Left colon (tissue), 2 donors: ENCODE results near the gene RABGGTA. TPM values are rescaled to one million over a fixed set of nuclear protein-coding genes. Genes with fewer than 3 reads are reported as not detected.
A peak's percentile ranks its signal among the peaks of the same experiment; 100 is the strongest.

Source experiments
- ATAC-seq: fragments of 200-7000 bp; cut with Tn5 transposase; one replicate; pipeline ENCODE4 v1.9.1; 2020; ENCODE audit warnings: mild to moderate bottlenecking, moderate library complexity
- DNase-seq, 2 donors: peaks; one replicate each; pipeline ENCODE4 v3.0.0-alpha.2; 2020
- intact Hi-C, 2 donors: fragments of 100-400 bp; cut with DNase I in 1 of 2; cut with micrococcal nuclease in 1 of 2; formaldehyde crosslinking; loops; one replicate each; pipeline versions ENCODE4 v1.11.2 to v1.14.0; 2022; cut with DNase I, micrococcal nuclease
- total RNA-seq, 2 donors: library from RNA; stranded (reverse); fragmentation: NEBNext Ultra II Directional; extraction: Animal tissue kit (Norgen Biotek cat#: 25700); gene quantifications; one replicate each; pipeline ENCODE4 v1.2.1, GENCODE V29; 2021
- donor health status: DM: no; HTN: no; CAD: no.
- donor health status: DM: yes; HTN: yes; CAD: no.

RABGGTA gene
- total RNA-seq, 2 donors from 2014 or later: 35.0 to 41.8 TPM

DNA sequence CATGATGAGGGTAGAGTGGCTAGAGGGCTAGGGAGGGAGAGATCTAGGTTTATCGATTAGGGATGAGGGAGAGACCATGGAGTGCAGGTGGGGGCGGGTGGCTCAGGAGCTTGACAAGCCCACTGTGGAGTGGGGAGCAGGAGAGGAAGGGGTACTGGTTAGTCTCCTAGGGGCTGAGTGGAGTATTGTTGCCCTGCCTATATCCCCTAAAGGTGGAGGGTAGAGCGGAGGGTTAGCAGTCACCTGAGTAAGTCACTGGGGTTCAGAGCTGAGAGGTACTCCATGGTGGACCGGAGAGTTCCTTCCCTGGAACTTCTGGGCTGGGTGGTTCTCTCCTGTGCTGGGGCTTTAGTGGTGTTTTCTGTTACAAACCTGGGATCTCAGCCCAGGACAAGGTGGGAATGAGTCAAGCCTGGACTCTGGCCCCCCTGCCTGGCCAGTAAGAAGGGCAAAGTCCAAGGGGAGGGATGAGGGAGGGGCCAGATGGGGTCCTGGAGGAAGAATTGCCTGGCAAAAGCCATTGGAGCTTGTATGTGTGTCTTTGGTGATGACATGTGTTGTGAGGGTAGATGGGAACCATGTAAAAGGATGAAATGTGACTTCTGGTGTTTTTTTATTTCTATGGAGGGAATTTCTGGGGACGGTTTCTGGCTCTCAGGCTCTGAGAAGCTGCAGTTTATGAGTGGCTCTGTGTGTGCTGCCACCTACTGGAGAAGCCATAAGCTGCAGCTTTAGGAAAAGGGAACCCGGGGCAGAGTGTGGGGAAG lies 36.4 kb upstream of the RABGGTA start, which contains the start of gene CIDEB:
Gene CIDEB, minus strand, starts transcription at position 403 of the 767 bp plus-strand sequence. Its CDS starts 119 bp downstream, at position 284.
- ATAC-seq (peak; percentile 65), DNase-seq (peak; percentile 77 to 82)
- intact Hi-C loops: no loop called here

DNA sequence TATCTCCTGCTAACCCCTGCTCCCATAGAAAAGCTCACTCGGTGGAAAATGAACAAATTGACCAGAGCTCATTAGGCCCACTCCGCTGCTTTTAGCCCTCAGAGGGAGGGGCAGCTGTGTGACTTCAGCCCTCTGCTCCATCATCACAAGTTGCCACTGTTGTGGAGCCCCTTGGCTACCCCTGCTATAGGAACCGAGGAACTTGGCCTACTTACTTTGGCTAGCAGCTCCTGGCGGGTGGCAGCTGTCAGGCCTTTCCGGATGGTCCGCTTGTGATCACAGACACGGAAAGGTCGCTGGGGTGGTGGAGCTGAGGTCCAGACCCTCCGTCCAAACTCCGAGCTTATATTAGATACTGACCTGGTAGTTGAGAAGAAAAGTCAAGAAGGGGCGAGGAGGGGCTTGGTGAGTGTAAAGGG lies 35.8 kb upstream of the RABGGTA start:
- DNase-seq (no peak), ATAC-seq (no peak)
- intact Hi-C loops: no loop called here

GRCh38 chr14:24304019-24304387 lies 32.6 kb upstream of the RABGGTA start:
- no peak for ATAC-seq
- intact Hi-C loops: no loop called here
- DNase-seq: no peak

DNA sequence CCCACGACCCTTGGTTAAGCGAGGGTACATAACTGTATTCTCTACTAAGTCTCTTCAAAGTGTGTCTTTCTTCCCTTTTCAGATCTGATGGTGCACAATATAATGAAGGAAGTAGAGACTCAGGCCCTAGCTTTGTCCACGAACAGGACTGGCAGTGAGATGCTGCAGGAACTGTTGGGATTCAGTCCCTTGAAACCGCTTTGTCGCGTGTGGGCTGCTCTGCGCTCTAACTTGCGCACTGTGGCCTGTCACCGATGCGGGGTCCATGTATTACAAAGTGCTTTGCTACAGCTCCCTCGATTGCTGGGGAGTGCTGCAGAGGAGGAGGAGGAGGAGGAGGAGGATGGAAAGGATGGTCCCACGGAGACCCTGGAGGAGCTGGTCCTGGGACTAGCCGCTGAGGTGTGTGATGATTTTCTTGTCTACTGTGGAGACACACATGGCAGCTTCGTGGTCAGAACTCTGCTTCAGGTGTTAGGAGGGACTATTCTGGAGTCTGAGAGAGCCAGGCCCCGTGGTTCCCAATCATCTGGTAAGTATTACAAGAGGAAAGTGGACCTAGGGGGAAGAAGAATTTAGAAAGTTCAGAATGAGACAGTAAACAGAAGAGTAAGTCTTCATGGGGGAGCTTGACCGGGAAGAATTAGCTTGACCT lies 29.1 kb upstream of the RABGGTA start:
- intact Hi-C loops: no loop called here
- ATAC-seq (peak; percentile 6), DNase-seq (no peak)

- intact Hi-C loops: loop anchor here in 1 of 2 donors (5.0 kb wide), 1 partner anchor 57 kb away; the partner anchor contains the start of gene TINF2
- ATAC-seq (peak; percentile 89), DNase-seq (peak; percentile 90 to 97)
These were observed 28.1 kb upstream of the RABGGTA start, which contains the start of the genes DHRS1 and NOP9 for GRCh38 chr14:24299255-24300191. TSS of gene DHRS1 (minus strand) at chr14:24299780. CDS start at chr14:24299106, 674 bp downstream. TSS of gene NOP9 (plus strand) at chr14:24299850. CDS start at chr14:24299955, 105 bp downstream.

GRCh38 chr14:24298892-24299254 lies 27.5 kb upstream of the RABGGTA start:
- DNase-seq (peak in 1 of 2 donors; percentile 27), ATAC-seq (peak; percentile 32)
- intact Hi-C loops: loop anchor here in 1 of 2 donors (5.0 kb wide), 1 partner anchor 57 kb away; the partner anchor contains the start of gene TINF2

- intact Hi-C loops: loop anchor here in 1 of 2 donors (5.0 kb wide), 1 partner anchor 55 kb away; the partner anchor contains the start of gene TINF2
- DNase-seq (no peak), ATAC-seq (peak; percentile 24)
These were observed 26.0 kb upstream of the RABGGTA start for GRCh38 chr14:24297190-24297964.

- intact Hi-C loops: loop anchor here in 1 of 2 donors (5.0 kb wide), 1 partner anchor 54 kb away; the partner anchor contains the start of gene TINF2
- DNase-seq (peak in 1 of 2 donors; percentile 68), ATAC-seq (peak; percentile 32)
These were observed 25.2 kb upstream of the RABGGTA start for GRCh38 chr14:24296341-24297157.

GRCh38 chr14:24293525-24293924 lies 22.1 kb upstream of the RABGGTA start:
- intact Hi-C loops: no loop called here
- ATAC-seq: no peak
- no peak for DNase-seq

DNA sequence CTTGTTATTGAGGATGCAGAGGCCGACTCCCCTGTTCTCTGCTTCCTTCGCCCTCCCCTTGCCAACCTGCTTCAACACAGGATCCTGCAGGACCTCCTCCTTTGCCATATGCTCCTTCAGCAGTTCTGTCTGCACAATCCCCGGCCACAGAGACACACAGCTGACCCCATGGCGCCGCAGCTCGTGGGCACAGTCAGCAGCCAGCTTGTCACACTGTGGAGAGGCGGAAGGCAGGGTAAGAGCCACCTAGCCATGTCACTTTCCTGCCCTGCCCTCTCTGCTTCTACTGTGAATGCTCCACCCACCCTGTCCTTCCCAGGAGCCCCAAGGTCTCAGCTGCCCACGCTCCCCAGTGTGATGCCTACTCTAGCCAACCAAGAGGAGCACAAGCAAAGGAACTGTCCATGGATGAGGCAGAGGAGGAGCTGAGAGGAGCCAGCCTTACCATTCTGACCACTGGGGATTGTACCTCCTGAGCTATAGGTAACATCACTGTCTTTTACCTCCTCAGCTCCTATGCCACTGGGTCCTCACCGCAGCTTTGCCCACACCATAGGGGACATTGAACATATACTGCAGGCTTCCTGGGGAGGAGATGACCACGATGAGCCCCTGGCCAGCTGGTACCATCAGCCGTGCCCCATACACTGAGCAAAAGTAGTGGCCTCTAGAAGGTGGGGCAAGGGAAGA lies 20.9 kb upstream of the RABGGTA start:
- intact Hi-C loops: no loop called here

GRCh38 chr14:24291446-24292117 lies 20.2 kb upstream of the RABGGTA start:
- intact Hi-C loops: no loop called here
- ATAC-seq (no peak), DNase-seq (no peak)

More for the DNA sequence above, 20.9 kb upstream of the RABGGTA start:
- DNase-seq (no peak), ATAC-seq (no peak)

DNA sequence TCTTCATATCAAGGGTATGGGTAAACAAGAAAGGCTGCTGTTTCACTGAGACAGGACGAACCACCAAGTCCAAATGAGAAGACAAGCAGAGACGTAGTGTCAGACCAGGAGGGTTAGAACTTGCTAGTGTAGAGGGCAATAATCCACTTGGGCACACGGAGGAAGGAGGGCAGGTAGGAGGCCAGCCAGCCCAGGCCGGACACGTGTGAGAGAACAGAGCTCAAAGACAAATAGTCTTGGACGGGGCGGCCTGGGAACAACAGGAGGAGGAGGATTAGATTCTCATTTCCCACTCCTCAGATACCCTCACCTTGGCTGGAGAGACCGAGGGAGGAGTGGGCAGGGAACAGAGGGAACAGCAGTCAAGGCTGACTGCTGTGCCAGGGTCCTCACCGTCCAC lies 19.3 kb upstream of the RABGGTA start:
- ATAC-seq: no peak
- intact Hi-C loops: no loop called here
- no peak for DNase-seq

GRCh38 chr14:24289649-24290280 lies 18.4 kb upstream of the RABGGTA start:
- DNase-seq: no peak
- intact Hi-C loops: no loop called here
- ATAC-seq: no peak

DNA sequence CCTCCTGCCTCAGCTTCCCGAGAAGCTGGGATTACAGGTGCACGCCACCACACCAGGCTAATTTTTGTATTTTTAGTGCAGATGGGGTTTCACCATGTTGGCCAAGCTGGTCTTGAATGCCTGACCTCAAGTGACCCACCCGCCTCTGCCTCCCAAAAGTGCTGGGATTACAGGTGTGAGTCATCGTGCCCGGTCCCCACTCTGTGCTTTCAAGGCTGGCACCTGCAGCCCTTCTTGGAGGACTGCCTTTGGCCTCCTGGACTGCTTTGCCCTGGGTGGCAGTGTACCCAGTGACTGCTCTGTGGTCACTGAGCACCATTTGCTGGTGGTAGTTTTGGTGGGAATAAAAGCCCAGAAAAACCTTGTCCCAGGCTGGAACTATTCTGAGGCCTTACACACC lies 15.6 kb upstream of the RABGGTA start:
- DNase-seq (no peak), ATAC-seq (no peak)
- intact Hi-C loops: no loop called here

DNA sequence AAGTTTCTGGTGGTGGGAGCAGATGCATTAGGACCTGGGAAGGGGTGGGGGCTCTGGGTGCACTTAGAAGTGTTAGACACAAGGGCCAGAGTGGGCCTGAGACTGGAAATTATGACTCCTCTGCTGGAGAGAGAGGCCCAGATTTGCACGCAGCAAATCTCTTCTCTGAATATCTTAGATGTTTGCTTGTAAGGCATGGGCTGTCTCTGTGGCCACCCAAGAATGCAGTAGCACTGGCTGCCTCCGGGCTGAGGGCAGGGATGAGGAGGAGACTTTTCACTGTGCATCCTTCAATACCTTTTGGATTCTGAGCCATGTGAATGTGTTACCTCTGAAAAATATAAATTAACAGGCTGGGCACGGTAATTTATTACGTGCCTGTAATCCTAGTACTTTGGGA lies 14.0 kb upstream of the RABGGTA start:
- no peak for ATAC-seq
- no peak for DNase-seq
- intact Hi-C loops: no loop called here
